CD14-positive monocyte (primary cell): Measurements from ENCODE around the gene TUBGCP3. TPM values are rescaled to one million over a fixed set of nuclear protein-coding genes. Genes with fewer than 3 reads are reported as not detected.

Experiments used
- DNase-seq, 3 donors: peaks; one replicate each; pipeline ENCODE4 v3.0.0-alpha.2; 2011 to 2022
- H2AFZ ChIP-seq: 2 replicates; pipeline ENCODE4 v1.6.0; 2012; ENCODE audit warnings: mild to moderate bottlenecking, low read depth, low read length, inconsistent platforms; ENCODE audit not compliant: insufficient read depth, poor library complexity, severe bottlenecking
- H3K27ac ChIP-seq, 2 donors: 1 replicate in 1 of 2; 2 replicates in 1 of 2; pipeline ENCODE4 v1.5.1; 2012 to 2013; ENCODE audit warnings: low read length in 2 of 2, control low read depth in 1 of 2, inconsistent platforms in 1 of 2, low read depth in 1 of 2, mild to moderate bottlenecking in 1 of 2
- H3K27me3 ChIP-seq, 2 donors: one replicate each; pipeline versions ENCODE4 v1.6.0 to v1.6.1; 2011 to 2013; ENCODE audit warnings: low read length in 2 of 2; ENCODE audit not compliant: control insufficient read depth in 2 of 2, insufficient read depth in 2 of 2
- H3K36me3 ChIP-seq, 2 donors: replicated peaks in 1 of 2; 1 replicate in 1 of 2; 2 replicates in 1 of 2; pipeline versions ENCODE4 v1.5.1 to v1.6.1; 2012 to 2013; ENCODE audit warnings: low read length in 2 of 2, control low read depth in 1 of 2, inconsistent platforms in 1 of 2, mild to moderate bottlenecking in 1 of 2; ENCODE audit not compliant: insufficient read depth in 2 of 2, control insufficient read depth in 1 of 2
- H3K4me1 ChIP-seq, 2 donors: 1 replicate in 1 of 2; 2 replicates in 1 of 2; pipeline versions ENCODE4 v1.5.1 to v1.6.1; 2012 to 2013; ENCODE audit warnings: low read length in 2 of 2, control low read depth in 1 of 2, inconsistent platforms in 1 of 2, mild to moderate bottlenecking in 1 of 2, moderate library complexity in 1 of 2; ENCODE audit not compliant: insufficient read depth in 2 of 2, control insufficient read depth in 1 of 2
- H3K4me2 ChIP-seq: replicated peaks from 2 replicates; pipeline ENCODE3; 2012; ENCODE audit warnings: low read length, moderate library complexity, mild to moderate bottlenecking; ENCODE audit not compliant: poor library complexity, severe bottlenecking; ENCODE audit errors: extremely low read depth
- H3K4me3 ChIP-seq, 3 experiments: fragments of 200-600 bp in 1 of 3; sonication (generic) in 1 of 3; replicated peaks in 1 of 3; 1 replicate in 2 of 3; 2 replicates in 1 of 3; pipeline ENCODE4 v1.5.1; 2011 to 2013; ENCODE audit warnings: low read length in 3 of 3, mild to moderate bottlenecking in 3 of 3, control low read depth in 2 of 3, low read depth in 2 of 3, inconsistent platforms in 1 of 3, moderate library complexity in 1 of 3
- H3K79me2 ChIP-seq: 2 replicates; pipeline ENCODE4 v1.6.0; 2012; ENCODE audit warnings: mild to moderate bottlenecking, control low read depth, inconsistent platforms, low read length, moderate library complexity; ENCODE audit not compliant: insufficient read depth
- H3K9ac ChIP-seq: 2 replicates; pipeline ENCODE4 v1.6.0; 2017; ENCODE audit warnings: low read length, mild to moderate bottlenecking; ENCODE audit not compliant: insufficient read depth, poor library complexity, severe bottlenecking
- H3K9me3 ChIP-seq, 2 donors: replicated peaks in 1 of 2; 1 replicate in 1 of 2; 2 replicates in 1 of 2; pipeline versions ENCODE4 v1.5.1 to v1.6.1; 2012 to 2013; ENCODE audit warnings: low read length in 2 of 2, control low read depth in 1 of 2; ENCODE audit not compliant: control insufficient read depth in 1 of 2, insufficient read depth in 1 of 2
- H4K20me1 ChIP-seq: 2 replicates; pipeline ENCODE4 v1.6.0; 2012; ENCODE audit warnings: mild to moderate bottlenecking, low read length, control low read depth, moderate library complexity; ENCODE audit not compliant: insufficient read depth
- H3K27ac Mint-ChIP-seq, 7 donors: one replicate each; pipeline ENCODE4 v1.8.0; 2020; ENCODE audit warnings: mild to moderate bottlenecking in 7 of 7, mixed read lengths in 7 of 7, moderate library complexity in 6 of 7, inconsistent platforms in 2 of 7
- H3K27me3 Mint-ChIP-seq, 3 donors: one replicate each; pipeline ENCODE4 v1.8.0; 2021 to 2022; ENCODE audit warnings: low read depth in 3 of 3, mild to moderate bottlenecking in 3 of 3, mixed read lengths in 3 of 3, moderate library complexity in 3 of 3, inconsistent platforms in 1 of 3
- H3K36me3 Mint-ChIP-seq, 2 donors: one replicate each; pipeline ENCODE4 v1.8.0; 2020; ENCODE audit warnings: mixed read lengths in 2 of 2, inconsistent platforms in 1 of 2, mild to moderate bottlenecking in 1 of 2
- H3K4me1 Mint-ChIP-seq: one replicate; pipeline ENCODE4 v1.8.0; 2020; ENCODE audit warnings: mild to moderate bottlenecking, mixed read lengths
- H3K4me3 Mint-ChIP-seq, 2 donors: one replicate each; pipeline ENCODE4 v1.8.0; 2020; ENCODE audit warnings: mild to moderate bottlenecking in 2 of 2, mixed read lengths in 2 of 2, moderate library complexity in 1 of 2
- H3K9me3 Mint-ChIP-seq, 7 donors: one replicate each; pipeline ENCODE4 v1.8.0; 2020 to 2022; ENCODE audit warnings: mixed read lengths in 7 of 7, mild to moderate bottlenecking in 6 of 7, moderate library complexity in 6 of 7, inconsistent platforms in 2 of 7
- CTCF ChIP-seq: fragments of 200-600 bp; IDR thresholded peaks from one replicate; pipeline ENCODE4 v1.8.0; 2022; ENCODE audit warnings: antibody characterized with exemption, mild to moderate bottlenecking
- WGBS: methylation state at CpG from one replicate; pipeline ENCODE4 v1.1.5; 2013; ENCODE audit warnings: missing lambda C conversion rate; ENCODE audit not compliant: insufficient coverage; 5-methylcytosine and 5-hydroxymethylcytosine counted together
- intact Hi-C, 2 donors: fragments of 100-400 bp; cut with micrococcal nuclease; formaldehyde crosslinking; loops; one replicate each; pipeline versions ENCODE4 v1.15.0 to v1.15.1; 2023
- polyA plus RNA-seq, 3 donors: library from polyadenylated mRNA; depleted of rRNA in 1 of 3; unstranded in 2 of 3; stranded (reverse) in 1 of 3; fragments of 300-500 nt in 2 of 3; fragments of >200 nt in 1 of 3; fragmentation: Illumina TruSeq in 2 of 3; gene quantifications; 1 replicate in 2 of 3; 2 replicates in 1 of 3; pipeline ENCODE4 v1.2.3, GENCODE V29; 2012 to 2021

The TUBGCP3 gene
- polyA plus RNA-seq, 3 donors, result 25.4 to 47.1 (median 34.1) TPM

GRCh38 chr13:112525356-112525945, 62.5 kb downstream of the TUBGCP3 start:
- 100% methylated on average over 4 of the region's 7 CpGs for WGBS
- H4K20me1 ChIP-seq, result peaks cover 3% of the 10 kb centered on the region
- DNase-seq, result no peak
- peaks cover 2% of the 10 kb centered on the region for H3K79me2 ChIP-seq
- no peaks in the 10 kb centered on the region for H3K9me3 ChIP-seq
- no peak overlapping the region for H3K27ac Mint-ChIP-seq
- H3K9me3 Mint-ChIP-seq, result no peaks in the 10 kb centered on the region
- H2AFZ ChIP-seq, result no peak overlapping the region
- TF ChIP-seq CTCF, result no peak
- H3K36me3 ChIP-seq, result peaks cover 55 to 77% of the 10 kb centered on the region in 2 donors
- H3K4me1 ChIP-seq, result no peaks in the 10 kb centered on the region
- no peak overlapping the region for H3K9ac ChIP-seq
- intact Hi-C loops, result no loop called here
- H3K4me3 ChIP-seq, result no peak overlapping the region
- no peak overlapping the region for H3K4me3 Mint-ChIP-seq
- no peaks in the 10 kb centered on the region for H3K27me3 Mint-ChIP-seq
- H3K4me1 Mint-ChIP-seq, result no peaks in the 10 kb centered on the region
- peaks cover 15 to 24% of the 10 kb centered on the region in 2 donors for H3K36me3 Mint-ChIP-seq
- H3K27me3 ChIP-seq, result no peaks in the 10 kb centered on the region
- H3K27ac ChIP-seq, result no peak overlapping the region
- H3K4me2 ChIP-seq, result no peak overlapping the region

- peaks cover 3% of the 10 kb centered on the region for H4K20me1 ChIP-seq
- Mint-ChIP-seq H3K36me3 (peaks cover 28 to 35% of the 10 kb centered on the region in 2 donors), H3K4me1 (no peaks in the 10 kb centered on the region), H3K9me3 (no peaks in the 10 kb centered on the region), H3K27me3 (no peaks in the 10 kb centered on the region), H3K27ac (no peak overlapping the region), H3K4me3 (no peak overlapping the region)
- no peaks in the 10 kb centered on the region for H3K9me3 ChIP-seq
- 92% methylated on average over 2 of the region's 5 CpGs for WGBS
- no peaks in the 10 kb centered on the region for H3K27me3 ChIP-seq
- H2AFZ ChIP-seq, result no peak overlapping the region
- no peaks in the 10 kb centered on the region for H3K4me1 ChIP-seq
- DNase-seq, result no peak
- TF ChIP-seq CTCF, result no peak
- intact Hi-C loops, result no loop called here
- no peak overlapping the region for H3K27ac ChIP-seq
- H3K4me3 ChIP-seq, result no peak overlapping the region
- H3K4me2 ChIP-seq, result no peak overlapping the region
- peaks cover 77 to 96% of the 10 kb centered on the region in 2 donors for H3K36me3 ChIP-seq
- H3K9ac ChIP-seq, result no peak overlapping the region
- peaks cover 2% of the 10 kb centered on the region for H3K79me2 ChIP-seq
Observed at GRCh38 chr13:112522578-112522977, 65.4 kb downstream of the TUBGCP3 start.
